NCI-H2107 treated with DMSO at 0.1 percent for 48 hours (cell line): ENCODE measurements around the gene PTBP3.
"Not testable (repeated sequence)": the region's sequence is repeated elsewhere in the genome, so short reads cannot be mapped to it uniquely, and the experiment has no call there.

ENCODE experiments used
- DNase-seq: peaks from one replicate; lab custom pipeline; 2025; ENCODE audit not compliant: unreplicated experiment; lab: John Stamatoyannopoulos, UW

PTBP3 gene

DNA sequence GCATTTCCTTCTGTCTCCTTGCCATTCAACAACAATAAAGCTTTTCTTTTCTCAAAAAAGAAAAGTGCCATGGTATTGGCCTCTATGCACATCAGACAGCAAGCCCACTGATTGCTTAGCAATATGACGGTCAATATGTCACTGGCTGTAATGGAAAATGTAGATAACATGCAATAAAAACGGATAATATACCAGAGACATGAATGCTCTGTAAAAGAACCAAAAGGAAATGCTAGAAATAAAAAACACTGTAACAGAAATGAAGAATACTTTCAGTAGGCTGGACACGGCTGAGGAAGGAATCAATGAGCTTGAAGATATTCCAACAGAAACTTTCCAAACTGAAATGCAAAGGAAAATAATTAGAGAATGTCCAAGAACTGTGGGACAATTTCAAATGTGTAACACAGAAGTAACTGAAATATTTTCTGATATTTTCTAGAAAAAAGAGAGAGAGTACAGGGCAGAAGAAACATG lies 10.0 kb downstream of the PTBP3 start:
- DNase-seq = no peak

DNA sequence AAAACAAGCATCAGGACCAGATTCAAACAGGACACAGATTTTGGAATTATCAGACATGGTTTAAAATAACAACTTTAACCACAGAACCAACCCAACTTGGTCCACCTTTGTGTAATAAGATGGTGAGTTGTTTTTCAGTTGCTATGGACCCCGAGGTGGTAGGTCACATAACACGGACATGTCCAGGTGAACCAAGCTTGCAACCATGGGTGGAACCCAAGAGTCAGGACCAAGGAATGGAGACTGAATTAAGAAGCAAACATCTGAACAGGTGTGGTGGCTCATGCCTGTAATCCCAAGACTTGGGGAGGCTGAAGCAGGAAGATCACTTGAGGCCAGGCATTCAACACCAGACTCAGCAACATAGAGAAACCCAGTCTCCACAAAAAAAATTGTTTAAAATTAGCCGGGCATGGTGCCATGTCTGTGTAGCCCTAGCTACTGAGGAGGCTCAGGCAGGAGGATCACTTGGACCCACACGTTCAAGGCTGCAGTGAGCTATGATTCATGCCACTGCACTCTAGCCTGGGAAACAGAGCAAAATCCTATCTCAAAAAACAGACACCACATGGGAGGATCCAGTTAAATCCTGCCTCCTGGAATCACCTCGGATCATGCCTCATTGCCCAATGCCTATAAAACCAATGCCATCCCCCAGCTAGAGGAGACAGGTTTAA lies 10.6 kb downstream of the PTBP3 start:
- no peak for DNase-seq

DNA sequence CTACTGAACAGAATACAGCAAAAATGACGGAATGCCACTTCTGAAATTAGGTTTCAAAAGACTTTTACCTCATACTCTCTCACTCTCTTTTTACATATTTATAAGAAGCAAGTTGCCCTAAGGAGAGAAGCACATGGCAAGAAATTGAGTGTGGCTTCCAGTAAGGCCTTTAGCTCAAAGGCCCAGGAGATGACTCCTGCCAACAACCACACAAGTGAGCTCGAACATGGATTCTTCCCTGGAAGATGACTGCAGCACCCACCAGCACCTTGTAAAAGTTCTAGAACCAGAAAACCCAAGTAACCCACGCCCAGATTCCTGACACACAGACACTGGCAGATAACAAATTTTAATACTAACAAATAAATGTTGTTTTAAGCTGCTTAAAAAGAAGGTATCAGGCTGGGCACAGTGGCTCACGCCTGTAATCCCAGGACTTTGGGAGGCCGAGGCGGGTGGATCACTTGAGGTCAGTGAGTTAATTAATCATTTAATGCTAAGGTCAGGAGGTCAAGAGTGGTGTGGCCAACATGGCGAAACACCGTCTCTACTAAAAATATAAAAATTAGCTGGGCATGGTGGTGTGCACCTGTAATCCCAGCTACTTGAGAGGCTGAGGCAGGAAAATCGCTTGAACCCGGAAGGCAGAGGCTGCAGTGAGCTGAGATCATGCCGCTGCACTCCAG lies 17.0 kb downstream of the PTBP3 start:
- DNase-seq = no peak

DNA sequence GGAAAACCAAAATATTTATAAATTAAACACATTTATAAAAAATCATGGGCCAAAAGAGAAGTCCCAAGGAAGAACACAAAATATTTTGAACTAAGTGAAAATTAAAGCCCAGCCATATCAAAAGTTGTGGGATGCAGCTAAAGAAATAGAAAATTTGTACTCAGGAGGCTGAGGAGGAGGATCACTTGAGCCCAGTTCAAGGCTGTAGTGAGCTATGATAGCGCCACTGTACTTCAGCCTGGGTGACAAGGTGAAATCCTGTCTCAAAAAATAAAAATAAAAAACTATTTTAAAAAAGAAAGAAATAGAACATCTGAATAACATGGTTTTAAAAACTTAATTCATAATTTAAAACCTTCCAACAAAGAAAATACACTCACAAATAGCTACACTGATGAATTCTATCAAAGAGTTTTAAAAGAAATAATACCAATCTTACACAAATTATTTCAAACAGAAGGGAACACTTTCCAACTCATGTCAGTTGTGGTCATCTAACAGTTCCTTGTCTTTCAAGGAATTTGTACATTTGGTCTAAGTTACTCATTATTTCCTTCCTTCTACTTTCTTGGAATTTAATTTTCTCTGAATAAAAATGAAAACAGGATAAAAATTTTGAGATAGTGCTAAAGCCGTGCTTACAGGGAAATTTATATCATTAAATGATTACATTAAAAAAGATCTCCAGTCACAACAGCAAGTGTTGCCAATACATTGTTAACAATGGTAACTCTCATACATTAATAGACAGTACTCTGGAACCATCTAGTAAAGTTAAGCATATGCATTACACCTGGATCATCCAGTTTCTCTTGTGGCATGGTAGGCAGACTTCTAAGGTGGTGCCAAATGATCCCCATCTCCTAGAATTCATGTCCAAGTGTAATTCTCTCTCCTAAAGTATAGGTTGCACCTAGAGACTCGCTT lies 17.8 kb downstream of the PTBP3 start:
- DNase-seq = no peak

DNA sequence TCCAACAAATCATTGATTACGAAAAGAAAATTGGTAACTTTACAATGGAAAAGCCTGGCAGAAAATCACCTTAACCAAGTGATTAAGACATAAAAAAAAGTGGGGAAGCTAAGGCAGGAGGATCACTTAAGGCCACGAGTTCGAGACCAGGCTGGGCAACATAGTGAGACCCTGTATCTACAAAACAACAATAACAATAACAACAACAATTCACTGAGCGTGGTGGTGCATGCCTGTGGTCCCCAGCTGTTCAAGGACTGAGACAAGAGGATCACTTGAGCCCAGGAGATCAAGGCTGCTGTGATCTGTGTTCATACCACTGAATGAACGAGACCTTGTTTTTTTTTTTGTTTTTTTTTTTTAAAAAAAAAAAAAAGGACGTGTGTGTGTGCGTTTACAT lies 21.3 kb downstream of the PTBP3 start:
- no peak for DNase-seq

DNA sequence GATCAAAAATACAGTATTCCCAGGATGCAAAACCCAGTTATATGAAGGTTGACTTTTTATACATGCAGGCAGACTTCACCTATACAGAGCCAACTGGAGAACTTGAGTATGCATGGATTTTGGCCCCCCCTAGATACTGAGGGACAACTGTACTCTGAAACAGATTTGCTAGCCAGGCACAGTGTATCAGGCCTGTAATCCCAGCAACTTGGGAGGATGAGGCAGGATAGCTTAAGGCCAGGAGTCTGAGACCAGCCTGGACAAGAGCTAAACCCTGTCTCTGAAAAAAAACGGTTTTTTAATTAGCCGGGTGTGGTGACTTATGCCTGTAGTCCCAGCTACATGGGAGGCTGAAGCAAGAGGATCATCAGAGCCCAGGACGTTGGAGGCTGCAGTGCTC lies 21.9 kb downstream of the PTBP3 start:
- no peak for DNase-seq

DNA sequence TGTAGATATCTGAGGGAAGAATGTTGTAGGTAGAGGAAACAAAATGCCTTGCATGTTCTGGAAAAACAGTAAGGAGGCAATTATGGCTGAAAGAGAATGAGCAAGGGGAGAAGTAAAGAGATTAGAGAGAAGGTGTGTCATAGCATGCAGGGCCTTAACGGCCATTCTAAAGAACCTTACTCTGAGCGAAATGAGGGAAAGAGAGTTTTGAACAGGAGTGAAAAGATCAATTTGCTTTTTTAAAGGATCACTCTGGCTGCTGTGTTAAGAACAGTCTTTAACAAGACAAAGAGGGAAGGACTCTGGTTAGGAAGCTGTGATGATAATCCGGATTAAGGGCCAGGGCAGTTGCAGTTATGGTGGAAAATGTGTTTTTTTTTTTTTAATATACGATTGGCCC lies 22.6 kb downstream of the PTBP3 start:
- no peak for DNase-seq

DNA sequence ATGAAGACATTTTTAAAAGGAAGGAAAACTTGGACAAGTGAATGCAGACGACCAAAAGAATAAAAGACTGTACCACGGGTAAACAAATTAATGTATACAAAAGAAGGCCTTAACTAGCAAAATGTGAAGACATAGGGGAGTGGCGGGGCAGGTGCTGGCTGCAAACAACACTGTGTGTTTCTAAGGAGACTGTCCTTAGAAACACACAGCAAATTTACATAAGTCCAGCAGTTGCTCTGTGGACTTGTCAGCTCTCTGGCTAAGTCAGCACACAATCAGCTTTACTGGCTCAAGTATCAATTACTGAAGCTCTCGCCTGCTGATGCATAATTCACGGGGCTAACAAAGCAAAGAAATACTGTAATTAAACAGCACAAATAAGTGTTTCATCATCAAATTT lies 24.8 kb downstream of the PTBP3 start:
- peak; percentile 69 for DNase-seq

DNA sequence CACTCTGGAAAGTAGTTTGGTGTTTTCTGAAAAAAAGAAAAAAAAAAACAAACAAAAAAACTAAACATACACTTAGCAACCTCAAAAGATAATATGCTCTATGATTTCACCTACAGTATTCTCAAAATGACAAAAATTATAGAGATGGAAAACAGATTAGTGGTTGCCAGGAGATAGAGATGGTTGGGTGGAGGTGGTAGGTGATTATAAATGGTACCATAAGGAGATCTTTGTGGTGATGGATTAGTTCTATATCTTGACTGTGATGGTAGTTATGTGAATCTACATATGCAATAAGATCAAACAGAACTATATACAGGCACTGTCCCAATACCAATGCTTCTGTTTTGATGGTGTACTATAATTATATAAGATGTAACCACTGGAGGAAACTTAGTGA lies 32.0 kb downstream of the PTBP3 start:
- DNase-seq = no peak

DNA sequence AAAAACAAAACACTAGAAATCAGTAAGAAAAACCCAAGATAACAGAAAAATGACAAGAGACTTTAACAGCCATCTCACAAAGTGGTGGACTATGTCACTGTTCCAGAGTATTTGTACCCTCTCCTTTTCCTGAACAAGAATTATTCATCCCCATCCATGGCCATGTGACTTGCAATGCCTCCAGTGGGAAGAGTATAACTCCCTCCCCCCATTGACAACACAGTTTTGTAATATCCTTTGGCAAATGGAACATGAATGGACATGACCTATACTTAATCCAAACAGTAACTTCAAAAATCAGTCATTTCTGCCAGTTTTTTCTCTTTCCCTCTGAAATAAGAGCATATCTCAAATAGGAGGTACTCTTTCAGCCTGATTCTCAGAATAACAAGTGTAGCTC lies 33.9 kb downstream of the PTBP3 start:
- no peak for DNase-seq

DNA sequence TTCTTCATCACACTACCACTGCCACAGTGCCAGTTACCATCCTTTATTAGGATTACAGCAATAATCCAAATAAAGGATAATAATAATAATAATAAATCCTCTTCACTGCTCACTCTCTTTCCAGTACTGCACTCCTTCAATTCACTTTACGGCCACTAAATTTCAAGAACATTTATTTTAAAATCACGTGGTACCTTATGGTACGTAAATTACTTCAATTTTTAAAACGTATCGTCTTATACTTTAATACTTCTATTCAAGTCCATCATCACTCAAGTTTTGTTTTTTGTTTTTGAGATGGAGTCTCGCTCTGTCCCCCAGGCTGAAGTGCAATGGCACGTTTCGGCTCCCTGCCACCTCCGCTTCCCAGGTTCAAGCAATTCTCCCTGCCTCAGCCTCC lies 36.5 kb downstream of the PTBP3 start:
- no peak for DNase-seq

DNA sequence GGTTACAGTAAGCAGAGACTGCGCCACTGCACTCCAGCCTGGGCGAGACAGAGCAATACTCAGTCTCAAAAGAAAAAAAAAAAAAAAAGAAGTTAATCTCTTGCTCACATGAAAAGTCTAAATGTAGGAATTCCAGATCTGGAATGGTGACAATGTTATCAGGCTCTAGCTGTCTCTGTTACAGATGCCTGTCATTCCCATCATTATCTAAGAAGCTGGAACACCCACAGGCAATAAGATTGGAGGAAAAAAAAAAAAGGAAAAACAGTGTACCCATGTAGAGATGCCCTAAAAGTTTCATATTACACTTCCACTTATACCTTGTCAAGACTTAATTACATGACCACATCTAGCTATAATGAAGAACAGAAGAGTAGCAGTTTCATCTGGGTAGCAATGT lies 38.2 kb downstream of the PTBP3 start:
- DNase-seq = peak; percentile 15

DNA sequence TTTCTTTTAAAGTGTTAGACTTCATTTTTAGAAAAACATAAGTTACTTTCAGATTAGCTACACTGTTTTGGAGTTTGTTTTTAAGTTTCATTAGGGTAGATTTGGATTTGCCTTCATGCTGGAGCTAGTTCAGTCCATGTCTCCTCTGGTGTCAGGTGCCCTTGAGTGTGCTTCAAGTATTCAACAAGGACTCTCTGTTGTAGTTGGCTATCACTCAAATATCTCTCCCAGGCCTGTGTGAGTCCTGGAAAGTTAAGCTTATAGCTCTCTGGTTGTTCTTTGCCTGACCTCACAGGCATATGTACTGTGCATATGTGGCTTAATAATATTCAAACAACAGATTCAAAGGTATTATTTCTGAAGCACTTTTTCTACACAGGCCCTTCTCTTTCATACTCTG lies 45.4 kb downstream of the PTBP3 start:
- no peak for DNase-seq

DNA sequence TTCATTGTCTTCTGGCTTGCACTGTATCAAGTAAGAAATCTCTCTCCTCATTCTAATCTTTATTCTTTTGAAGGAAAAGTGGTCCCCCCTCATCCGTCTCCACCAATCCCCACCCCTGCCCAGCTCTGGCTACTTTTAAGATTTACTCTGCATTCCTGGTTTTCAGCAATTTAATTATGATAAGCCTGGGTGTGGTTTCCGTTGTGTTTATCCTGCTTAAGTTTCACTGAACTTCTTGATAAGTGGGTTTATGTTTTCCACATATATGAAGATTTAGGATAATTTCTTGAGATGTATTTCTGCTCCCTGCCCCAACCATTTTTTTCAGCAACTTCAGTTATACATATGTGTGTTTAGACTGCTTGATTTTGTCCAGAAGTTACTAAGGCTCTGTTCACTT lies 46.5 kb downstream of the PTBP3 start:
- no peak for DNase-seq

DNA sequence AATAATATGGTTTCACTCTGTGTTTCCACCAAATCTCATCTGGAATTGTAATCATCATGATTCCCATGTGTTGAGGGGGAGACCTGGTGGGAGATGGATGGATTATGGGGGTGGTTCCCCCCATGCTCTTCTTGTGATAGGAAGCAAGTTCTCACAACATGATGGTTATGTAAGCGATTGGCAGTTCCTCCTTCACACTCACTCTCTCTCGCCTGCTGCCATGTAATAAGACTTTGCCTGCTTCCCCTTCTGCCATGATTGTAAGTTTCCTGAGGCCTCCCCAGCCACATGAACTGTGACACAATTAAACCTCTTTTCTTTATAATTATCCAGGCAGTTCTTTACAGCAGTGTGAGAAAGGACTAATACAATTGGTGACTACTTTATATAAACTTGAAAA lies 48.4 kb downstream of the PTBP3 start:
- DNase-seq = no peak

DNA sequence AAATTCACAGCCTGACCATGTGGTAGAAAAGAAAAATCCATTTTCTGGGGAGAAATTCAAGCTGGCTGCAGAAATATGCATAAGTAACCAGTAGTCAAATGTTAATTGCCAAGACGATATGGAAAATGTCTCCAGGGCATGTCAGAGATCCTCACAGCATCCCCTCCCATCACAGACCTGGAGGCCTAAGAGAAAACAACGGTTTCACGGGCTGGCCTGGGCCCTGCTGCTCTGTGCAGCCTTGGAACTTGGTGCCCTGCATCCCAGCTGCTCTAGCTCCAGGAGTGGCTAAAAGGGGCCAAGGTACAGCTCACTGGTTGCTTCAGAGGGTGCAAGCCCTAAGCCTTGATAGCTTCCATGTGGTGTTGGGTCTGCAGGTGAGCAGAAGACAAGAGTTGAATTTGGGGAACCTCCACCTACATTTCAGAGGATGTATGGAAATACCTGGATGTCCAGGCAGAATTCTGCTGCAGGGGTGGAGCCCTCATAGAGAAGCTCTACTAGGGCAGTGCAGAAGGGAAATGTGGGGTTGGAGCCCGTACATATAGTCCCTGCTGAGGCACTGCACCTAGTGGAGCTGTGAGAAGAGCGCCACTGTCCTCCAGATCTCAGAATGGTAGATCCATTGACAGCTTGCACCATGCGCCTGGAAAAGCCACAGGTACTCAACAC lies 49.7 kb downstream of the PTBP3 start:
- DNase-seq = no peak

DNA sequence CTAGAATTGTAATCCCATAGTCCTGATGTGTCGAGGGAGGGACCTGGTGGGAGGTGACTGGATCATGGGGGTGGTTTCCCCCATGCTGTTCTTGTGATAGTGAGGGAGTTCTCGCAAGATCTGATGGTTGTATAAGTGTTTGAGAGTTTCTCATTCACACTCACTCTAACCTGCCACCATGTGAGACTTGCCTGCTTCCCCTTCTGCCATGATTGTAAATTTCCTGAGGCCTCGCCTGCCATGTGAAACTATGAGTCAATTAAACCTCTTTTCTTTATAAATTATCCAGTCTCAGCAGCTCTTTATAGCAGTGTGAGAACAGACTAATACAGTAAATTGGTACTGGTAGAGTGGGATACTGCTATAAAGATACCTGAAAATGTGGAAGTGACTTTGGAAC lies 50.6 kb downstream of the PTBP3 start:
- not testable (repeated sequence) for DNase-seq

DNA sequence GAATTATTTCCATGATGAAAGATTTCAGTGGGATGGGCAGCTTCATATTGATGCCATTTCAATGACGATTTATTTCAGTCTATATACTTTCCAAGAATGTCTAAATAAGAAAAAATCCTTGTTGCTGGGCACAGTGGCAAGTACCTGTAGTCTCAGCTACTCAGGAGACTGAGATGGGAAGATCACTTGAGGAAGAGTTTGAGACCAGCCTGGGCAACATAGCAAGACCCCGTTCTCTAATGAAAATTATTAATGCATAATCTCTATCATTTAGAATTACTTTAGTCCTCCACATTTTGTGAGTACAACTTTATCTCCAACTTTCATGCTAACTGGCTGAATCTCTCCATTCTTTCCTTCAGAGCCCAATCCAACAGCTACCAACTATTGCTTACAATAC lies 52.5 kb downstream of the PTBP3 start:
- no peak for DNase-seq

DNA sequence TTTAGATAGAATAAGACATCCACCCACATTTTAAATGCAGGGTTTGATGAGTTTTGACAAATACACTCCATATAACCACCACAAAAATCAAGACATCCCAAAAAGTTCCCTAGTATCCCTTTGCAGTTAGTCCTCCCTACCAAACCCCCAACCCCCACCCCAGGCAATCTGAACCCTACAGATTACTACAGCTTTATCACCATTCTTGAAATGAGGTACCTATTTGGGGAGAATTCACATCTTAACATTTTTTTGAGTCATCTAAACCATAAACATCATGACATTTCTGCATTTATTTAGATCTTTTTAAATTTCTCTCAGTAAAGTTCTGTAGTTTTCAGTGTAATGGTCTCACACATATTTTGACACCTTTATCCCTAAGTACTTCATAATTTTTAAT lies 53.9 kb downstream of the PTBP3 start:
- DNase-seq = no peak

DNA sequence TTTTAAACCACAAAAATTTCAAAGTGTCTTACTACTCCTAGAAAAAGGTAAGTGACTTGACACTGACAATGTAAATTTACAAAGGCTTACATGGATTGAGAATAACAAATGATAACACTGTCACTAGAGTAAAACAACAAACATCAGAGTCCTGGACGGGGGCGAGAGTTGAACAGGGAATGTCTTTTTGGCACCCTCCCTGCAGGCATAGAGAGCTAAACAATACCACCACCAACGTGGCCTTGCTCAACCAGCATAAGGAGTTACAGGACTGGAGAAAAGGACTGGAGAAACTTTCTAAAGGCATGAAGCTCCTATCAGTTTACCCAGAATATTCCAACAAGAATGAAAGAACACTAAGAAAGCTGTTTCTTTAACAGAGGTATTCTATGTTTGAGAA lies 55.3 kb downstream of the PTBP3 start:
- no peak for DNase-seq

DNA sequence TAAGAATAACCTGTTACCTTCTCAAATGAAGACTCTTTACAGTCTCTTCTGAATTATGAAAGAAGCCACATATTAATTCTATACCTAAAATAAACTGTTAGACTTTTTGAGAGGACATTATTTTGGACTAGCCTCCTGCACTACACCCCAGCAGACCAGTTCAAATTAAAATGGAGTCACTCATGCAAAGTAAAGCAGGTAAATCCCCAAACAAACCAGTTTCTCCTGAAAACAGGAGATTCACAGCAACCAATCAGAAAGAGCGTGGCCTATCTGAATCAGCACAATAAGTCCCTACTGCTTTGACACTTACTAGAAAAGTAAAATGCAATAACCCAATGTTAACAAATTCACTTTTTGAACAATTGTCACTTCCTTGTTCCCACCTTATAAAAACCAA lies 58.8 kb downstream of the PTBP3 start:
- DNase-seq = no peak
